ENCODE results near the gene MRAP2.
"Not testable (repeated sequence)": the region's sequence is repeated elsewhere in the genome, so short reads cannot be mapped to it uniquely, and the experiment has no call there.

The MRAP2 gene

DNA sequence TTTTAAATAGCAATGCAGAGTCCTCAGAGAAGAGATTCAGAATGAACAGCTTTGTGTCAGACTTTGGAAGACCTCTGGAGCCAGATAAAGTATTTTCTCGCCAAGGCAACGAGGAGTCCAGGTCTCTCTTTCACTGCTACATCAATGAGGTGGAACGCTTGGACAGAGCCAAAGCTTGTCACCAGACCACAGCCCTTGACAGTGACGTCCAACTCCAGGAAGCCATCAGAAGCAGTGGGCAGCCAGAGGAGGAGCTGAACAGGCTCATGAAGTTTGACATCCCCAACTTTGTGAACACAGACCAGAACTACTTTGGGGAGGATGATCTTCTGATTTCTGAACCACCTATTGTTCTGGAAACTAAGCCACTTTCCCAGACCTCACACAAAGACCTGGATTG is 55.5 kb downstream of the MRAP2 start:
- Histone ChIP-seq H3K27ac (ENCODE audit: low read depth, low read length) (no peak overlapping the region), H3K4me1 (ENCODE audit: control insufficient read depth in 1 of 2, insufficient read depth in 2 of 2, low read length in 2 of 2) (no peaks in the 10 kb centered on the region), H3K9me3 (ENCODE audit: control insufficient read depth in 1 of 2, low read length in 2 of 2) (no peaks in the 10 kb centered on the region), H3K36me3 (ENCODE audit: control insufficient read depth in 1 of 2, insufficient read depth in 2 of 2, low read length in 2 of 2) (no peaks in the 10 kb centered on the region), H3K9ac (ENCODE audit: low read depth in 1 of 2, low read length in 2 of 2) (no peak overlapping the region), H3K4me3 (ENCODE audit: low read depth in 1 of 2, low read length in 2 of 2) (no peak overlapping the region), H3K27me3 (ENCODE audit: control insufficient read depth in 1 of 2, insufficient read depth in 2 of 2, low read length in 2 of 2) (no peaks in the 10 kb centered on the region)

DNA sequence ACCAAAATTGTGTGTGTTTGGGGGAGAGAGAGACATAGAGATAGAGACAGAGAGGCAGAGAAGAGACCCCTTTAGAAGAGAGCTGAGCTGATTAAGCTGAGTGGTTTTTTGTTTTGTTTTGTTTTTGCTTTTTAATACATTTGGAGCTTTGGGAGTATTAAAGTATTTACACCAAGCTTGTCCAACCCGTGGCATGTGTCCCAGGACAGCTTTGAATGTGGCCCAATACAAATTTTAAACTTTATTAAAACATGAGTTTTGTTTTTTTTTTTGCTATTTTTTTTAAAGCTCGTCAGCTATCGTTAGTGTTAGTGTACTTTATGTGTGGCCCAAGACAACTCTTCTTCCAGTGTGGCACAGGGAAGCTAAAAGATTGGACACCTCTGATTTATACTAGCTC is 56.0 kb downstream of the MRAP2 start:
- Histone ChIP-seq H3K27ac (ENCODE audit: low read depth, low read length) (no peak overlapping the region), H3K9ac (ENCODE audit: low read depth in 1 of 2, low read length in 2 of 2) (no peak overlapping the region), H3K27me3 (ENCODE audit: control insufficient read depth in 1 of 2, insufficient read depth in 2 of 2, low read length in 2 of 2) (no peaks in the 10 kb centered on the region), H3K36me3 (ENCODE audit: control insufficient read depth in 1 of 2, insufficient read depth in 2 of 2, low read length in 2 of 2) (no peaks in the 10 kb centered on the region), H3K4me3 (ENCODE audit: low read depth in 1 of 2, low read length in 2 of 2) (no peak overlapping the region), H3K4me1 (ENCODE audit: control insufficient read depth in 1 of 2, insufficient read depth in 2 of 2, low read length in 2 of 2) (no peaks in the 10 kb centered on the region), H3K9me3 (ENCODE audit: control insufficient read depth in 1 of 2, low read length in 2 of 2) (no peaks in the 10 kb centered on the region)

DNA sequence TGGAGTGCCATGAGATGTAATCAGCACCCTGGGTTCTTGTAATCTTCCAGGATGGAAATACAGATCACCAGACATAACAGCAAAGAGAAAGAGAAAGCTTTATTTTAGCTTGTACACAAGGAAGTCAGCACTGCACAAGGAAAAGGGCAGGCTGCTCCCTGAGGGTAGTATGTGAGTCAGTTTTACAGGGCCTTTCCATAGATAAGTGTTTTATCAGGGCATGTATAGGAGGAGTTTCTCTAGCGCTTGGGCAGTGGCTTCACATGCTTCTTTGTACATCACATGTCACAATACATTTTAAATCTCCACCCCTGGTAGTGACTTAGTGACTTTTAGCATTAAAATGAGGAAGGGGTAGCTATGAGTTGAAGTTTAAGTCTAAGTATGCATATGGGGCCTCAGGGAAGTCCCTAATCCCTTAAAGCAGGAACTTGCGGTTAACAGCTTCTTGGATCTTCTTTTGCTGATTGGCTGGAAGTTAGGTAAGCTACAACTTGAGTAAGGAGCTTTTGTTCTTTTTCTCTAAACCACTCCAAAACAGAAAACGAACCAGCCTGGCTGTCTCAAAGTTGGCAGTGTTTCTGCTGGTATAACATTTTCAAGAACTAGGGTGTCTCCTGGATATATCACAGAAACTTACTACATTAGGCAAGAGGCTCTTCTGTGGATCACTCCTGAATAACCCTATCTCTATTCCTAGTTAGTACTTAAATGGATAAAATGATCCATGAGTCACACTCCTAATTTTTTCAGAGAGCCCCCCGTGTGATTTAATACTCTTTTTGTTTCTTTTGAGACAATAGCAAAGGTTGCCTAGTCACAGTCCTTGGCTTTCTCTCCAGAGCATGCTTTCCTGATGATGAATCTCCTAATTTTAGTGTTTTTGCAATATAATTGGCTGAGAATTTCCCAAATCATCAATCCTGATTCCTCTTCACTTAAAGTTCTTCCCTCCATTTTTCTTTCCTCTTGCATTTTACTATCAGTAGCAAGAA is 60.2 kb downstream of the MRAP2 start:
- no peak overlapping the region for H3K27ac ChIP-seq (ENCODE audit: low read depth, low read length)
- no peaks in the 10 kb centered on the region for H3K36me3 ChIP-seq (ENCODE audit: control insufficient read depth in 1 of 2, insufficient read depth in 2 of 2, low read length in 2 of 2)
- H3K9me3 ChIP-seq (ENCODE audit: control insufficient read depth in 1 of 2, low read length in 2 of 2) = no peaks in the 10 kb centered on the region
- no peaks in the 10 kb centered on the region for H3K27me3 ChIP-seq (ENCODE audit: control insufficient read depth in 1 of 2, insufficient read depth in 2 of 2, low read length in 2 of 2)
- H3K9ac ChIP-seq (ENCODE audit: low read depth in 1 of 2, low read length in 2 of 2) = no peak overlapping the region
- H3K4me3 ChIP-seq (ENCODE audit: low read depth in 1 of 2, low read length in 2 of 2) = no peak overlapping the region
- H3K4me1 ChIP-seq (ENCODE audit: control insufficient read depth in 1 of 2, insufficient read depth in 2 of 2, low read length in 2 of 2) = no peaks in the 10 kb centered on the region

DNA sequence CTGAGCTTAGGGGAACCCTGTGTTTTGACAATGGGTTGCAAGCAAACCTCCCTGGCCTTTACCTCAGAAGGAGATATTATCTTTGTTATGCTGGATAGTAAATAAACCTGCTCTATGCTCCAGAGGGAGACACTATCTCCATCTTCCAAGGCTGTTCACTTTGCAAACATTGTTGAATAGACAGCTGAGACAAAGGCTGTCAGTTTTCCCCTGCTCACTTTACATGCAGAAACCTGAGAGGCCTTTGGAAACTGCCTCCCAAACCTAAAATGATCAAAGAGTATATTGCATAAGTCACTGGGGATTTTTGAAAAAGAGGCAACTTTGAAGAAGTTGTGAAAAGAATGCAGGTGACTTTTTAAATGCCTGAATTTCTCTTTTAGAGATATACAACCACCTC is 61.6 kb downstream of the MRAP2 start:
- Histone ChIP-seq H3K36me3 (ENCODE audit: control insufficient read depth in 1 of 2, insufficient read depth in 2 of 2, low read length in 2 of 2) (no peaks in the 10 kb centered on the region), H3K27me3 (ENCODE audit: control insufficient read depth in 1 of 2, insufficient read depth in 2 of 2, low read length in 2 of 2) (no peaks in the 10 kb centered on the region), H3K9me3 (ENCODE audit: control insufficient read depth in 1 of 2, low read length in 2 of 2) (no peaks in the 10 kb centered on the region), H3K4me1 (ENCODE audit: control insufficient read depth in 1 of 2, insufficient read depth in 2 of 2, low read length in 2 of 2) (no peaks in the 10 kb centered on the region), H3K27ac (ENCODE audit: low read depth, low read length) (no peak overlapping the region), H3K9ac (ENCODE audit: low read depth in 1 of 2, low read length in 2 of 2) (no peak overlapping the region), H3K4me3 (ENCODE audit: low read depth in 1 of 2, low read length in 2 of 2) (no peak overlapping the region)

DNA sequence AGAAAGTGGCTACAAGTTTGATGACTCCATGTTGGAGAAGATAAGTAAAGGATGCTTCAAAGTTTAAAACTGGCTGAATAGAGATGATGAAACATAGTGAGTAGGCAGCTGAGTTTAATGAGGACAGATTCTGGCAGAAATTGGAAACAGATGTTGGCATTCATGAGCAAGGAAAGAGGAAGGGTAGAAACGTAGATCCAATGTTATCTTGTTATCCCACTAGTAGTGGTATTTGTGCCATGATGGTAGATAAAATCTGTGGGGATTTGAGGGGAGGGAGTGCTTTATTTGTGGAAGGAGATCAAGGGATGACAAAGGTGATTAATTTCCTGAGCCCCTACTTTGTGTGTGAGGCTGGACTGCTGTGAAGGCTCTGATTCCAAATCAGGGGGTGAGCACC is 69.5 kb downstream of the MRAP2 start:
- Histone ChIP-seq H3K36me3 (ENCODE audit: control insufficient read depth in 1 of 2, insufficient read depth in 2 of 2, low read length in 2 of 2) (no peaks in the 10 kb centered on the region), H3K27me3 (ENCODE audit: control insufficient read depth in 1 of 2, insufficient read depth in 2 of 2, low read length in 2 of 2) (no peaks in the 10 kb centered on the region), H3K9me3 (ENCODE audit: control insufficient read depth in 1 of 2, low read length in 2 of 2) (no peaks in the 10 kb centered on the region), H3K4me1 (ENCODE audit: control insufficient read depth in 1 of 2, insufficient read depth in 2 of 2, low read length in 2 of 2) (no peaks in the 10 kb centered on the region), H3K27ac (ENCODE audit: low read depth, low read length) (no peak overlapping the region), H3K4me3 (ENCODE audit: low read depth in 1 of 2, low read length in 2 of 2) (no peak overlapping the region), H3K9ac (ENCODE audit: low read depth in 1 of 2, low read length in 2 of 2) (no peak overlapping the region)

DNA sequence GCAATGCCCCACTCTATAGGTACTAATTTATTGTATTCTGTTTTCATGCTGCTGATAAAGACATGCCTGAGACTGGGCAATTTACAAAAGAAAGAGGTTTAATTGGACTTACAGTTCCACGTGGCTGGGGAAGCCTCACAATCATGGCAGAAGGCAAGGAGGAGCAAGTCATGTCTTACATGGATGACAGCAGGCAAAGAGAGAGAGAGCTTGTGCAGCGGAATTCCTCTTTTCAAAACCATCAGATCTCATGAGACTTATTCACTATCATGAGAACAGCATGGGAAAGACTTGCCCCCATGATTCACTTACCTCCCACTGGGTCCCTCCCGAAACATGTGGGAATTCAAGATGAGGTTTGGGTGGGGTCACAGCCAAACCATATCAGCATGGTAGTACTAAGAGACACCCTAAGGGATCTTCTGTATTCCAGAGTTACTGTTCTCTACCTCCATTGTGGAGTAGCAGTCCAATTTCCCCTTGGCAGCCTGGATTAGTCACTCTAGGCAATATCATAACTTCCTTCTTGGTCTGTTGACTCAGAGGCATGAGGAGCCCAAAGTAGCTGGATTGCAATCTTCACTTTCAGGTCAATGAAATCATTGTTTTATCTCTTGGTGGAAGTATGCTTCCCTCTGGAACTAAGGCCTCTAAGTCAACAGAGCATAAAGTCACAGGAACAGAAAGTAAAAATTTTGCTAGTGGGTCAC is 71.8 kb downstream of the MRAP2 start:
- H3K27me3 ChIP-seq (ENCODE audit: control insufficient read depth in 1 of 2, insufficient read depth in 2 of 2, low read length in 2 of 2); H3K9ac ChIP-seq (ENCODE audit: low read depth in 1 of 2, low read length in 2 of 2); H3K4me3 ChIP-seq (ENCODE audit: low read depth in 1 of 2, low read length in 2 of 2); H3K27ac ChIP-seq (ENCODE audit: low read depth, low read length); H3K9me3 ChIP-seq (ENCODE audit: control insufficient read depth in 1 of 2, low read length in 2 of 2); H3K36me3 ChIP-seq (ENCODE audit: control insufficient read depth in 1 of 2, insufficient read depth in 2 of 2, low read length in 2 of 2); H3K4me1 ChIP-seq (ENCODE audit: control insufficient read depth in 1 of 2, insufficient read depth in 2 of 2, low read length in 2 of 2): not testable (repeated sequence)

DNA sequence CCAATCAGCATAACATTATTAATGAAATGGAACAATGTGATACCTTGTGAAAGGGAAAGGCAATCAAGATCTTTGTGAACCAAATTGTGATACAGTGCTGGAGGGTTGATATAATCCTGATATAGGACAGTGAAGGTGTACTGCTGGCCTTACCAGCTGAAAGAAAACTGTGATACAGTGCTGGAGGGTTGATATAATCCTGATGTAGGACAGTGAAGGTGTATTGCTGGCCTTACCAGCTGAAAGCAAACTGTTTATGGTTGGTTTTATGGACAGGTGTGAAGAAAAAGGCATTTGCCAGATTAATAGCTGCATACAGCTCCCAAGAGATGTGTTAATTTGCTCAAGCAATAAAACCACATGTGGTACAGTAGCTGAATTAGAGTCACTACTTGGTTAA is 73.9 kb downstream of the MRAP2 start:
- no peaks in the 10 kb centered on the region for H3K9me3 ChIP-seq (ENCODE audit: control insufficient read depth in 1 of 2, low read length in 2 of 2)
- no peaks in the 10 kb centered on the region for H3K36me3 ChIP-seq (ENCODE audit: control insufficient read depth in 1 of 2, insufficient read depth in 2 of 2, low read length in 2 of 2)
- H3K4me1 ChIP-seq (ENCODE audit: control insufficient read depth in 1 of 2, insufficient read depth in 2 of 2, low read length in 2 of 2) = no peaks in the 10 kb centered on the region
- no peak overlapping the region for H3K9ac ChIP-seq (ENCODE audit: low read depth in 1 of 2, low read length in 2 of 2)
- no peaks in the 10 kb centered on the region for H3K27me3 ChIP-seq (ENCODE audit: control insufficient read depth in 1 of 2, insufficient read depth in 2 of 2, low read length in 2 of 2)
- H3K27ac ChIP-seq (ENCODE audit: low read depth, low read length) = no peak overlapping the region
- H3K4me3 ChIP-seq (ENCODE audit: low read depth in 1 of 2, low read length in 2 of 2) = no peak overlapping the region

DNA sequence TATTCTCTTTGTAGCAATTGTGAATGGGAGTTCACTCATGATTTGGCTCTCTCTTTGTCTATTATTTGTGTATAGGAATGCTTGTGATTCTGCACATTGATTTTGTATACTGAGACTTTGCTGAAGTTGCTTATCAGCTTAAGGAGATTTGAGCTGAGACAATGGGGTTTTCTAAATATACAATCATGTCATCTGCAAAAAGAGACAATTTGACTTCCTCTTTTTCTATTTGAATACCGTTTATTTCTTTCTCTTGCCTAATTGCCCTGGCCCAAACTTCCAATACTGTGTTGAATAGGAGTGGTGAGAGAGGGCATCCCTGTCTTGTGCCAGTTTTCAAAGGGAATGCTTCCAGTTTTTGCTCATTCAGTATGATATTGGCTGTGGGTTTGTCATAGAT is 77.8 kb downstream of the MRAP2 start:
- not testable (repeated sequence) for H3K4me3 ChIP-seq (ENCODE audit: low read depth in 1 of 2, low read length in 2 of 2); H3K4me1 ChIP-seq (ENCODE audit: control insufficient read depth in 1 of 2, insufficient read depth in 2 of 2, low read length in 2 of 2); H3K9me3 ChIP-seq (ENCODE audit: control insufficient read depth in 1 of 2, low read length in 2 of 2); H3K36me3 ChIP-seq (ENCODE audit: control insufficient read depth in 1 of 2, insufficient read depth in 2 of 2, low read length in 2 of 2); H3K27me3 ChIP-seq (ENCODE audit: control insufficient read depth in 1 of 2, insufficient read depth in 2 of 2, low read length in 2 of 2); H3K9ac ChIP-seq (ENCODE audit: low read depth in 1 of 2, low read length in 2 of 2); H3K27ac ChIP-seq (ENCODE audit: low read depth, low read length)

DNA sequence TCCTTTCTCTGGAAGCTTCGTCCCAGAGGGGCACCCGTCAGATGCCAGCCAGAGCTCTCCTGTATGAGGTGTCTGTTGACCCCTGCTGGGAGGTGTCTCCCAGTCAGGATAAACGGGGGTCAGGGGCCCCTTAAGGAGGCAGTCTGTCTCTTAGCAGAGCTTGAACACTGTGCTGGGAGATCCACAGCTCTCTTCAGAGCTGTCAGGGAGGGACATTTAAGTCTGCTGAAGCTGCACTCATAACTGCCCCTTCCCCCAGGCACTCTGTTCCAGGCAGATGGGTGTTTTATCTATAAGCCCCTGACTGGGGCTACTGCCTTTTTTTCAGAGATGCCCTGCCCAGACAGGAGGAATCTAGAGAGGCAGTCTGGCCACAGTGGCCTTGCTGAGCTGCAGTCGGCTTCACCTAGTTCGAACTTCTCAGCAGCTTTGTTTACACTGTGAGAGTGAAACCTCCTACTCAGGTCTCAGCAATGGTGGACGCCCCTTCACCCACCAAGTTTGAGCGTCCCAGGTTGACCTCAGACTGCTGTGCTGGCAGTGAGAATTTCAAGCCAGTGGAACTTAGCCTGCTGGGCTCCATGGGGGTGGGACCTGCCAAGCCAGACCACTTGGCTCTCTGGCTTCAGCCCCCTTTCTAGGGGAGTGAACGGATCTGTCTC is 81.5 kb downstream of the MRAP2 start:
- H3K4me3 ChIP-seq (ENCODE audit: low read depth in 1 of 2, low read length in 2 of 2); H3K9me3 ChIP-seq (ENCODE audit: control insufficient read depth in 1 of 2, low read length in 2 of 2): not testable (repeated sequence)

DNA sequence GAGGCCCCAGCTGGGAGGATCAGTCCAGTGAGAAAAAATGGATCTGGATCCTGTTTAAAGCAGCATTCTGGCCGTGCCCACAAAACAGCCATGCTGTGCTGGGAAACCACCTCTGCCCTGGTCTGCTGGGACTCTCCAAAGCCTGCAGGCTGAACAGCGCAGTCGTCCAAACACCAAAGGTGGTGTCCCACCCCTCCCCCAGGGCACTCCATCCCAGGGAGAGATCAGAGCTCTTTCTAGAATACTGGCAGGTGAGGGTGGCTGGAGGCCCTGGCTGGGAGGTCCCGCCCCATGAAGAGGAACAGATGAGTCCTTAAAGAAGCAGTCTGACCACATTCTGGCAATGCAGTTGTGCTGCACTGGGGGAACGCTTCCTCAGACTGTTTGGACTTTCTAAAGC is 84.6 kb downstream of the MRAP2 start:
- H3K4me1 ChIP-seq (ENCODE audit: control insufficient read depth in 1 of 2, insufficient read depth in 2 of 2, low read length in 2 of 2) = no peaks in the 10 kb centered on the region
- H3K27ac ChIP-seq (ENCODE audit: low read depth, low read length) = no peak overlapping the region
- H3K27me3 ChIP-seq (ENCODE audit: control insufficient read depth in 1 of 2, insufficient read depth in 2 of 2, low read length in 2 of 2) = no peaks in the 10 kb centered on the region
- H3K36me3 ChIP-seq (ENCODE audit: control insufficient read depth in 1 of 2, insufficient read depth in 2 of 2, low read length in 2 of 2) = no peaks in the 10 kb centered on the region
- no peak overlapping the region for H3K4me3 ChIP-seq (ENCODE audit: low read depth in 1 of 2, low read length in 2 of 2)
- H3K9me3 ChIP-seq (ENCODE audit: control insufficient read depth in 1 of 2, low read length in 2 of 2) = no peaks in the 10 kb centered on the region
- no peak overlapping the region for H3K9ac ChIP-seq (ENCODE audit: low read depth in 1 of 2, low read length in 2 of 2)

More for the DNA sequence above, 81.5 kb downstream of the MRAP2 start:
- not testable (repeated sequence) for H3K36me3 ChIP-seq (ENCODE audit: control insufficient read depth in 1 of 2, insufficient read depth in 2 of 2, low read length in 2 of 2); H3K27me3 ChIP-seq (ENCODE audit: control insufficient read depth in 1 of 2, insufficient read depth in 2 of 2, low read length in 2 of 2); H3K27ac ChIP-seq (ENCODE audit: low read depth, low read length); H3K9ac ChIP-seq (ENCODE audit: low read depth in 1 of 2, low read length in 2 of 2); H3K4me1 ChIP-seq (ENCODE audit: control insufficient read depth in 1 of 2, insufficient read depth in 2 of 2, low read length in 2 of 2)

Data from duodenal mucosa (tissue), 2 donors.